K562 (cell line): ENCODE measurements around the gene LCA5L. TPM values are rescaled to one million over a fixed set of nuclear protein-coding genes. Genes with fewer than 3 reads are reported as not detected.

Experiments
- ATAC-seq: fragments of 200-7000 bp; cut with Tn5 transposase; 3 replicates; pipeline ENCODE4 v1.9.1; 2020; ENCODE audit warnings: moderate library complexity
- BruUV-seq: library from RNA; stranded (reverse); fragments of 400-500 nt; replicated peaks from 2 replicates; lab custom pipeline; 2021; lab: Mats Ljungman, UMichigan
- CTCF ChIA-PET: fragments of 300-600 bp; formaldehyde crosslinking; extraction: SDS; loops from one replicate; lab custom pipeline; 2021; ENCODE audit warnings: low intra/inter-chr PET ratio; lab: Yijun Ruan, JAX
- POLR2A ChIA-PET: fragments of 300-600, 350-650 bp; sonication (Branson Sonifier 250); formaldehyde crosslinking; extraction: SDS; loops from one replicate; lab custom pipeline; 2021; ENCODE audit warnings: antibody characterized with exemption, inconsistent platforms; lab: Yijun Ruan, JAX
- DNase-seq, 4 experiments: peaks; one replicate each; pipeline versions ENCODE4 v3.0.0 to v3.0.0-alpha.2; 2011 to 2018; ENCODE audit warnings: low spot score in 3 of 4, mixed read lengths in 3 of 4; ENCODE audit errors: extremely low read depth in 1 of 4
- FAIRE-seq: peaks from 2 replicates; lab custom pipeline; 2011; peaks lifted over from hg19 to GRCh38; lab: Jason Lieb, UNC
- H2AFZ ChIP-seq: 2 replicates; pipeline ENCODE4 v1.6.0; 2011; ENCODE audit warnings: low read depth, low read length, control low read depth, inconsistent platforms
- H3K27ac ChIP-seq: fragments of 200-600 bp; 3 replicates; pipeline ENCODE4 v1.8.0; 2011; ENCODE audit warnings: low read depth, mild to moderate bottlenecking, control low read depth, inconsistent platforms, low read length, moderate library complexity, mixed read lengths; ENCODE audit errors: extremely low read depth
- H3K27me3 ChIP-seq, 2 experiments: fragments of 300-600 bp in 1 of 2; 2 replicates in 1 of 2; 3 replicates in 1 of 2; pipeline versions ENCODE4 v1.6.0 to v1.8.0; 2011; ENCODE audit warnings: inconsistent platforms in 2 of 2, low read length in 2 of 2, mild to moderate bottlenecking in 1 of 2, mixed read lengths in 1 of 2, moderate library complexity in 1 of 2; ENCODE audit not compliant: control insufficient read depth in 2 of 2, insufficient read depth in 2 of 2
- H3K36me3 ChIP-seq: fragments of 300-600 bp; 3 replicates; pipeline ENCODE4 v1.8.0; 2011; ENCODE audit warnings: mild to moderate bottlenecking, low read length, inconsistent platforms; ENCODE audit not compliant: control insufficient read depth, insufficient read depth
- H3K4me1 ChIP-seq, 2 experiments: fragments of 200-600 bp in 1 of 2; replicated peaks in 1 of 2; 2 replicates in 1 of 2; 3 replicates in 1 of 2; pipeline versions ENCODE4 v1.5.1 to v1.8.0; 2011; ENCODE audit warnings: inconsistent platforms in 2 of 2, low read length in 2 of 2, mild to moderate bottlenecking in 1 of 2, mixed read lengths in 1 of 2, moderate library complexity in 1 of 2; ENCODE audit not compliant: control insufficient read depth in 2 of 2, insufficient read depth in 2 of 2
- H3K4me2 ChIP-seq: 2 replicates; pipeline ENCODE4 v1.6.1; 2011; ENCODE audit warnings: low read length, control low read depth, inconsistent platforms, mixed read lengths; ENCODE audit not compliant: insufficient read depth
- H3K4me3 ChIP-seq: fragments of 200-600 bp; sonication (generic), shearing (Covaris generic); 2 replicates; pipeline ENCODE4 v1.5.1; 2016; ENCODE audit warnings: control low read depth, inconsistent platforms
- H3K79me2 ChIP-seq: fragments of 200-600 bp; 3 replicates; pipeline ENCODE4 v1.8.0; 2011; ENCODE audit warnings: low read length, inconsistent platforms; ENCODE audit not compliant: control insufficient read depth, insufficient read depth
- H3K9ac ChIP-seq, 2 experiments: 2 replicates each; pipeline versions ENCODE4 v1.6.0 to v1.6.1; 2011; ENCODE audit warnings: low read depth in 2 of 2, low read length in 2 of 2, control low read depth in 1 of 2, inconsistent platforms in 1 of 2, mild to moderate bottlenecking in 1 of 2, mixed read lengths in 1 of 2; ENCODE audit not compliant: insufficient read depth in 1 of 2
- H3K9me1 ChIP-seq: one replicate; pipeline ENCODE4 v1.6.0; 2011; ENCODE audit warnings: inconsistent platforms, mild to moderate bottlenecking, low read length, moderate library complexity; ENCODE audit not compliant: control insufficient read depth, insufficient read depth
- H3K9me3 ChIP-seq: replicated peaks from 2 replicates; pipeline ENCODE4 v1.5.1; 2011; ENCODE audit warnings: low read depth, low read length, inconsistent platforms; ENCODE audit not compliant: control insufficient read depth, insufficient read depth
- H4K20me1 ChIP-seq: replicated peaks from 2 replicates; pipeline ENCODE4 v1.6.1; 2011; ENCODE audit warnings: low read length, inconsistent platforms, mixed read lengths; ENCODE audit not compliant: control insufficient read depth, insufficient read depth
- ERF ChIP-seq: fragments of 450-650 bp; formaldehyde crosslinking; IDR thresholded peaks from 2 replicates; pipeline ENCODE4 v1.4.0; 2020; ENCODE audit warnings: mild to moderate bottlenecking, mixed read lengths
- FUS ChIP-seq: fragments of 200-400 bp; formaldehyde crosslinking; optimal IDR thresholded peaks from 2 replicates; pipeline ENCODE3; 2017; ENCODE audit warnings: low read depth, low read length
- GMEB1 ChIP-seq: fragments of 250-450 bp; sonication (Bioruptor Pico); IDR thresholded peaks from 2 replicates; pipeline ENCODE4 v1.4.0; 2020; ENCODE audit warnings: mild to moderate bottlenecking
- IFI16 ChIP-seq: fragments of 250-450 bp; sonication (Bioruptor Pico); IDR thresholded peaks from 2 replicates; pipeline ENCODE4 v2.1.2; 2022; ENCODE audit warnings: mild to moderate bottlenecking, inconsistent platforms
- MAFK ChIP-seq: IDR thresholded peaks from 2 replicates; pipeline ENCODE4 v1.6.1; 2011; ENCODE audit warnings: low read length, improper control_type of control experiment
- ZC3H11A ChIP-seq: IDR thresholded peaks from 2 replicates; pipeline ENCODE4 v1.6.1; 2012; ENCODE audit warnings: low read depth, low read length, improper control_type of control experiment
- ZNF146 ChIP-seq: IDR thresholded peaks from one replicate; pipeline ENCODE4 v1.6.1; 2018; ENCODE audit warnings: missing compliant biosample characterization; ENCODE audit not compliant: unreplicated experiment
- ZNF589 ChIP-seq: fragments of 200-800 bp; sonication (Bioruptor generic); IDR thresholded peaks from 2 replicates; pipeline ENCODE4 v1.6.1; 2016; ENCODE audit warnings: low read depth, missing genetic modification characterization, missing compliant biosample characterization
- ZNF655 ChIP-seq: fragments of 250-450 bp; sonication (Bioruptor Pico); IDR thresholded peaks from 2 replicates; pipeline ENCODE4 v1.5.0; 2021
- WGBS: fragments of 100-300 bp; shearing (Covaris generic); methylation state at CpG from one replicate; pipeline ENCODE4 v1.1.6; 2016; ENCODE audit warnings: low coverage, mixed read lengths; ENCODE audit not compliant: insufficient coverage; ENCODE audit errors: missing lambda C conversion rate; 5-methylcytosine and 5-hydroxymethylcytosine counted together
- in situ Hi-C: fragments of 300-500 bp; cut with MboI; formaldehyde crosslinking; loops from 4 replicates; pipeline ENCODE4 v1.15.0; 2018; ENCODE audit warnings: inconsistent platforms, mixed read lengths
- intact Hi-C: fragments of 100-400 bp; cut with micrococcal nuclease; formaldehyde crosslinking; loops from 2 replicates; pipeline ENCODE4 v1.14.2; 2022
- polyA plus RNA-seq, 8 experiments: library from polyadenylated mRNA; depleted of rRNA in 4 of 8; stranded (reverse) in 5 of 8; unstranded in 3 of 8; fragments of >200 nt; fragmentation: Nextera tagmentation in 2 of 8; fragmentation: Illumina TruSeq in 1 of 8; extraction: Ambion mirVana in 2 of 8; extraction: Trizol in 1 of 8; gene quantifications; 2 replicates each; pipeline versions ENCODE4 v1.2.1 to v1.2.3, GENCODE V29; 2011 to 2014; ENCODE audit warnings: inconsistent platforms in 1 of 8, missing spikeins in 1 of 8
- total RNA-seq, 7 experiments: library from RNA; depleted of rRNA in 6 of 7; stranded (reverse); fragments of >200 nt in 6 of 7; fragmentation: Illumina TruSeq in 2 of 7; extraction: Trizol in 2 of 7; gene quantifications; 2 replicates each; pipeline versions ENCODE4 v1.2.1 to v1.2.3, GENCODE V29; 2011 to 2021; ENCODE audit warnings: low replicate concordance in 1 of 7
- TF ChIP-seq, protein P1 (sequence below): fragments of 450-650 bp; IDR thresholded peaks from 2 replicates; pipeline ENCODE4 v1.7.0; 2016; ENCODE audit warnings: borderline replicate concordance
- TF ChIP-seq, protein P2 (sequence below): fragments of 450-650 bp; IDR thresholded peaks from 2 replicates; pipeline ENCODE4 v1.6.1; 2016; ENCODE audit warnings: low read depth

The LCA5L gene
- total and polyA plus RNA-seq, 9 of the 15 experiments (the other 6 are each of a cell fraction or from before 2014, with no cell fraction given) = 1.8 to 4.9 (median 3.8) TPM

DNA sequence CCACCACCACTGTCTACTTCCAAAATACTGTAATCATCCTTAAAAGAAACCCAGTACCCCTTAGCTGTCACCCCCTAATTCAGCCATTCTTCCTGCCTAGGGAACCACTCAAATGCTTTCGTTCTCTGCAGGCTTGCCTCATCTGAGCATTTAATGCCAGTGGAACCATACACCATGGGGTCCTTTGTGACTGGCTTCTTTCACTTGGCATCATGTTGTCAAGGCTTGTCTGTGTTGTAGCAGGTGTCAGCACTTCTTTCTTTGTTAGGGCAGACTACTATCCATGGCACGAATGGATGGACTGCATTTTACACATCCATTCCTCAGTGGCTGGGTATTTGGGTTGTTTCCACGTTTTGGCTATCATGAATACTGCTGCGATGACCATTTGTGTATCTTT, 34.7 kb upstream of the LCA5L start:
- WGBS = 15% methylated on average over 4 of the region's 4 CpGs
- intact Hi-C loops = no loop called here
- POLR2A ChIA-PET = no interaction called here
- no peaks in the 10 kb centered on the region for H3K36me3 ChIP-seq
- no peaks in the 10 kb centered on the region for H3K9me1 ChIP-seq
- no peak overlapping the region for H3K27ac ChIP-seq
- no peak overlapping the region for H3K4me3 ChIP-seq
- peaks cover 0 to 3% of the 10 kb centered on the region in 2 experiments; a peak in 1 of 5 replicates for H3K27me3 ChIP-seq
- BruUV-seq = no TSS peak
- H3K9me3 ChIP-seq = no peaks in the 10 kb centered on the region
- H3K79me2 ChIP-seq = no peaks in the 10 kb centered on the region
- no peak overlapping the region for H2AFZ ChIP-seq
- CTCF ChIA-PET = no interaction called here
- no peaks in the 10 kb centered on the region for H3K4me1 ChIP-seq
- DNase-seq (no peak), FAIRE-seq (no peak), ATAC-seq (no peak)
- no peak overlapping the region for H3K4me2 ChIP-seq
- in situ Hi-C loops = no loop called here
- no peaks in the 10 kb centered on the region for H4K20me1 ChIP-seq
- no peak overlapping the region for H3K9ac ChIP-seq
- TF ChIP-seq ZNF589 (CRISPR knock-in tag) (no peak), ZNF146 (CRISPR knock-in tag) (no peak), FUS (no peak), IFI16 (CRISPR knock-in tag) (no peak), ERF (CRISPR knock-in tag) (no peak), MAFK (no peak), ZNF655 (CRISPR knock-in tag) (no peak), ZC3H11A (no peak), GMEB1 (CRISPR knock-in tag) (no peak)
- TF ChIP-seq, protein P1, sequence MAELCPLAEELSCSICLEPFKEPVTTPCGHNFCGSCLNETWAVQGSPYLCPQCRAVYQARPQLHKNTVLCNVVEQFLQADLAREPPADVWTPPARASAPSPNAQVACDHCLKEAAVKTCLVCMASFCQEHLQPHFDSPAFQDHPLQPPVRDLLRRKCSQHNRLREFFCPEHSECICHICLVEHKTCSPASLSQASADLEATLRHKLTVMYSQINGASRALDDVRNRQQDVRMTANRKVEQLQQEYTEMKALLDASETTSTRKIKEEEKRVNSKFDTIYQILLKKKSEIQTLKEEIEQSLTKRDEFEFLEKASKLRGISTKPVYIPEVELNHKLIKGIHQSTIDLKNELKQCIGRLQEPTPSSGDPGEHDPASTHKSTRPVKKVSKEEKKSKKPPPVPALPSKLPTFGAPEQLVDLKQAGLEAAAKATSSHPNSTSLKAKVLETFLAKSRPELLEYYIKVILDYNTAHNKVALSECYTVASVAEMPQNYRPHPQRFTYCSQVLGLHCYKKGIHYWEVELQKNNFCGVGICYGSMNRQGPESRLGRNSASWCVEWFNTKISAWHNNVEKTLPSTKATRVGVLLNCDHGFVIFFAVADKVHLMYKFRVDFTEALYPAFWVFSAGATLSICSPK = no peak
- TF ChIP-seq, protein P2, sequence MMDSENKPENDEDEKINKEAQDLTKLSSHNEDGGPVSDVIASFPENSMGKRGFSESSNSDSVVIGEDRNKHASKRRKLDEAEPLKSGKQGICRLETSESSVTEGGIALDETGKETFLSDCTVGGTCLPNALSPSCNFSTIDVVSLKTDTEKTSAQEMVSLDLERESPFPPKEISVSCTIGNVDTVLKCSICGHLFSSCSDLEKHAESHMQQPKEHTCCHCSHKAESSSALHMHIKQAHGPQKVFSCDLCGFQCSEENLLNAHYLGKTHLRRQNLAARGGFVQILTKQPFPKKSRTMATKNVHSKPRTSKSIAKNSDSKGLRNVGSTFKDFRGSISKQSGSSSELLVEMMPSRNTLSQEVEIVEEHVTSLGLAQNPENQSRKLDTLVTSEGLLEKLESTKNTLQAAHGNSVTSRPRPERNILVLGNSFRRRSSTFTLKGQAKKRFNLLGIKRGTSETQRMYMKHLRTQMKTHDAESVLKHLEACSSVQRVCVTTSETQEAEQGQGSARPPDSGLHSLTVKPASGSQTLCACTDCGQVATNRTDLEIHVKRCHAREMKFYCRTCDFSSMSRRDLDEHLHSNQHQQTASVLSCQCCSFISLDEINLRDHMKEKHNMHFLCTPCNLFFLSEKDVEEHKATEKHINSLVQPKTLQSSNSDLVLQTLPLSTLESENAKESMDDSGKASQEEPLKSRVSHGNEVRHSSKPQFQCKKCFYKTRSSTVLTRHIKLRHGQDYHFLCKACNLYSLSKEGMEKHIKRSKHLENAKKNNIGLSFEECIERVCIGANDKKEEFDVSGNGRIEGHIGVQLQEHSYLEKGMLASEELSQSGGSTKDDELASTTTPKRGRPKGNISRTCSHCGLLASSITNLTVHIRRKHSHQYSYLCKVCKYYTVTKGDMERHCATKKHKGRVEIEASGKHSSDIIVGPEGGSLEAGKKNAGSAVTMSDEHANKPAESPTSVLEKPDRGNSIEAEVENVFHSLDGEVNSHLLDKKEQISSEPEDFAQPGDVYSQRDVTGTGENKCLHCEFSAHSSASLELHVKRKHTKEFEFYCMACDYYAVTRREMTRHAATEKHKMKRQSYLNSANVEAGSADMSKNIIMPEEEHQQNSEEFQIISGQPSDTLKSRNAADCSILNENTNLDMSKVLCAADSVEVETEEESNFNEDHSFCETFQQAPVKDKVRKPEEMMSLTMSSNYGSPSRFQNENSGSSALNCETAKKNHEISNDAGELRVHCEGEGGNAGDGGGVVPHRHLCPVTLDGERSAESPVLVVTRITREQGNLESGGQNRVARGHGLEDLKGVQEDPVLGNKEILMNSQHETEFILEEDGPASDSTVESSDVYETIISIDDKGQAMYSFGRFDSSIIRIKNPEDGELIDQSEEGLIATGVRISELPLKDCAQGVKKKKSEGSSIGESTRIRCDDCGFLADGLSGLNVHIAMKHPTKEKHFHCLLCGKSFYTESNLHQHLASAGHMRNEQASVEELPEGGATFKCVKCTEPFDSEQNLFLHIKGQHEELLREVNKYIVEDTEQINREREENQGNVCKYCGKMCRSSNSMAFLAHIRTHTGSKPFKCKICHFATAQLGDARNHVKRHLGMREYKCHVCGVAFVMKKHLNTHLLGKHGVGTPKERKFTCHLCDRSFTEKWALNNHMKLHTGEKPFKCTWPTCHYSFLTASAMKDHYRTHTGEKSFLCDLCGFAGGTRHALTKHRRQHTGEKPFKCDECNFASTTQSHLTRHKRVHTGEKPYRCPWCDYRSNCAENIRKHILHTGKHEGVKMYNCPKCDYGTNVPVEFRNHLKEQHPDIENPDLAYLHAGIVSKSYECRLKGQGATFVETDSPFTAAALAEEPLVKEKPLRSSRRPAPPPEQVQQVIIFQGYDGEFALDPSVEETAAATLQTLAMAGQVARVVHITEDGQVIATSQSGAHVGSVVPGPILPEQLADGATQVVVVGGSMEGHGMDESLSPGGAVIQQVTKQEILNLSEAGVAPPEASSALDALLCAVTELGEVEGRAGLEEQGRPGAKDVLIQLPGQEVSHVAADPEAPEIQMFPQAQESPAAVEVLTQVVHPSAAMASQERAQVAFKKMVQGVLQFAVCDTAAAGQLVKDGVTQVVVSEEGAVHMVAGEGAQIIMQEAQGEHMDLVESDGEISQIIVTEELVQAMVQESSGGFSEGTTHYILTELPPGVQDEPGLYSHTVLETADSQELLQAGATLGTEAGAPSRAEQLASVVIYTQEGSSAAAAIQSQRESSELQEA = no peak
